ENCODE measurements around the gene CRYBB2. TPM values are rescaled to one million over a fixed set of nuclear protein-coding genes. Genes with fewer than 3 reads are reported as not detected.
"Not testable (repeated sequence)": the region's sequence is repeated elsewhere in the genome, so short reads cannot be mapped to it uniquely, and the experiment has no call there.

The CRYBB2 gene
- total and polyA plus RNA-seq, 8 donors, result 0.53 to 0.92 TPM; not detected in 6

GRCh38 chr22:25174888-25175411, 44.5 kb upstream of the CRYBB2 start:
- intact Hi-C loops (cut with DNase I; ENCODE audit: low total_unique reads), result loop anchor here (10.0 kb wide), 1 partner anchor 100 kb away; no protein-coding TSS in a partner anchor
- peaks cover 42 to 92% (median 78%) of the 10 kb centered on the region in 4 donors for H3K36me3 ChIP-seq
- 78 to 84% (median 80%) methylated on average over 5 to 6 of the region's 6 CpGs for WGBS, 5 donors

GRCh38 chr22:25176175-25176574, 43.3 kb upstream of the CRYBB2 start:
- DNase-seq, result no peak
- Histone ChIP-seq H3K4me1 (no peaks in the 10 kb centered on the region), H3K9me3 (peaks cover 0 to 12% (median 0%) of the 10 kb centered on the region in 4 donors), H3K4me3 (no peak overlapping the region), H3K27me3 (no peaks in the 10 kb centered on the region), H3K36me3 (peaks cover 44 to 97% (median 83%) of the 10 kb centered on the region in 4 donors), H3K27ac (no peak overlapping the region)
- intact Hi-C loops (cut with DNase I; ENCODE audit: low total_unique reads), result loop anchor here (10.0 kb wide), 1 partner anchor 101 kb away; no protein-coding TSS in a partner anchor
- 89 to 96% (median 92%) methylated on average over 6 of the region's 6 CpGs for WGBS, 5 donors
- no peak for TF ChIP-seq CTCF (IDR thresholded peaks at IDR 0.05)
- TF ChIP-seq POLR2AphosphoS5 (IDR thresholded peaks at IDR 0.05), result no peak
- no peak for TF ChIP-seq EP300 (IDR thresholded peaks at IDR 0.05)

More at GRCh38 chr22:25174888-25175411, 44.5 kb upstream of the CRYBB2 start:
- Histone ChIP-seq H3K27ac (no peak overlapping the region), H3K9me3 (peaks cover 0 to 9% (median 0%) of the 10 kb centered on the region in 4 donors), H3K4me3 (no peak overlapping the region), H3K4me1 (no peaks in the 10 kb centered on the region), H3K27me3 (no peaks in the 10 kb centered on the region)
- no peak for TF ChIP-seq EP300 (IDR thresholded peaks at IDR 0.05)
- TF ChIP-seq POLR2AphosphoS5 (IDR thresholded peaks at IDR 0.05), result no peak
- DNase-seq, result no peak

- H3K27ac ChIP-seq, result no peak overlapping the region
- intact Hi-C loops (cut with DNase I; ENCODE audit: low total_unique reads), result loop anchor here (10.0 kb wide), 1 partner anchor 102 kb away; no protein-coding TSS in a partner anchor
- WGBS, 5 donors, result 74 to 96% (median 83%) methylated on average over 3 of the region's 3 CpGs
Measured at GRCh38 chr22:25176799-25177198, 42.6 kb upstream of the CRYBB2 start.

GRCh38 chr22:25177226-25177625, 42.2 kb upstream of the CRYBB2 start:
- TF ChIP-seq EP300 (IDR thresholded peaks at IDR 0.05) (no peak), CTCF (IDR thresholded peaks at IDR 0.05) (no peak)
- Histone ChIP-seq H3K4me3 (no peak overlapping the region), H3K27ac (no peak overlapping the region), H3K36me3 (peaks cover 49 to 97% (median 81%) of the 10 kb centered on the region in 4 donors), H3K4me1 (no peaks in the 10 kb centered on the region), H3K9me3 (peaks cover 0 to 12% (median 0%) of the 10 kb centered on the region in 4 donors), H3K27me3 (no peaks in the 10 kb centered on the region)
- 92 to 94% (median 94%) methylated on average over 13 of the region's 13 CpGs for WGBS, 5 donors
- DNase-seq, result no peak
- intact Hi-C loops (cut with DNase I; ENCODE audit: low total_unique reads), result loop anchor here (10.0 kb wide), 1 partner anchor 102 kb away; no protein-coding TSS in a partner anchor

More at GRCh38 chr22:25176799-25177198, 42.6 kb upstream of the CRYBB2 start:
- H3K36me3 ChIP-seq, result peaks cover 49 to 97% (median 84%) of the 10 kb centered on the region in 4 donors
- H3K27me3 ChIP-seq, result no peaks in the 10 kb centered on the region
- no peak for DNase-seq
- H3K4me3 ChIP-seq, result no peak overlapping the region
- H3K9me3 ChIP-seq, result peaks cover 0 to 12% (median 0%) of the 10 kb centered on the region in 4 donors
- TF ChIP-seq POLR2AphosphoS5 (IDR thresholded peaks at IDR 0.05), result no peak
- no peak for TF ChIP-seq EP300 (IDR thresholded peaks at IDR 0.05)
- no peak for TF ChIP-seq POLR2A (IDR thresholded peaks at IDR 0.05)
- no peak for TF ChIP-seq CTCF (IDR thresholded peaks at IDR 0.05)
- H3K4me1 ChIP-seq, result no peaks in the 10 kb centered on the region

- intact Hi-C loops (cut with DNase I; ENCODE audit: low total_unique reads), result loop anchor here (10.0 kb wide), 1 partner anchor 103 kb away; no protein-coding TSS in a partner anchor
- peaks cover 52 to 98% (median 83%) of the 10 kb centered on the region in 4 donors for H3K36me3 ChIP-seq
Measured at GRCh38 chr22:25177895-25178294, 41.5 kb upstream of the CRYBB2 start.

GRCh38 chr22:25178348-25178747, 41.1 kb upstream of the CRYBB2 start:
- WGBS, 5 donors, result 72 to 96% (median 89%) methylated on average over 4 to 6 of the region's 6 CpGs
- H3K27ac ChIP-seq, H3K27me3 ChIP-seq, DNase-seq, H3K4me1 ChIP-seq, H3K4me3 ChIP-seq: not testable (repeated sequence)
- H3K9me3 ChIP-seq, result peaks cover 0 to 12% (median 0%) of the 10 kb centered on the region in 4 donors
- intact Hi-C loops (cut with DNase I; ENCODE audit: low total_unique reads), result loop anchor here (10.0 kb wide), 1 partner anchor 104 kb away; no protein-coding TSS in a partner anchor
- H3K36me3 ChIP-seq, result peaks cover 54 to 96% (median 85%) of the 10 kb centered on the region in 4 donors

More at GRCh38 chr22:25177895-25178294, 41.5 kb upstream of the CRYBB2 start:
- Histone ChIP-seq H3K27ac (no peak overlapping the region), H3K4me1 (no peaks in the 10 kb centered on the region), H3K4me3 (no peak overlapping the region), H3K9me3 (peaks cover 0 to 12% (median 0%) of the 10 kb centered on the region in 4 donors), H3K27me3 (no peaks in the 10 kb centered on the region)
- whole genome bisulfite sequencing, 5 donors, result 86 to 94% (median 89%) methylated on average over 4 to 9 of the region's 9 CpGs
- DNase-seq, result no peak
- TF ChIP-seq POLR2AphosphoS5 (IDR thresholded peaks at IDR 0.05) (no peak), EP300 (IDR thresholded peaks at IDR 0.05) (no peak), CTCF (IDR thresholded peaks at IDR 0.05) (no peak), POLR2A (IDR thresholded peaks at IDR 0.05) (no peak)
